K562 (cell line): ENCODE data around the gene NACAD. TPM values are rescaled to one million over a fixed set of nuclear protein-coding genes. Genes with fewer than 3 reads are reported as not detected.

Experiments
- ATAC-seq: fragments of 200-7000 bp; cut with Tn5 transposase; 3 replicates; pipeline ENCODE4 v1.9.1; 2020; ENCODE audit warnings: moderate library complexity
- BruUV-seq: library from RNA; stranded (reverse); fragments of 400-500 nt; replicated peaks from 2 replicates; lab custom pipeline; 2021; lab: Mats Ljungman, UMichigan
- CTCF ChIA-PET: fragments of 300-600 bp; formaldehyde crosslinking; extraction: SDS; loops from one replicate; lab custom pipeline; 2021; ENCODE audit warnings: low intra/inter-chr PET ratio; lab: Yijun Ruan, JAX
- POLR2A ChIA-PET: fragments of 300-600, 350-650 bp; sonication (Branson Sonifier 250); formaldehyde crosslinking; extraction: SDS; loops from one replicate; lab custom pipeline; 2021; ENCODE audit warnings: antibody characterized with exemption, inconsistent platforms; lab: Yijun Ruan, JAX
- DNase-seq, 4 experiments: peaks; one replicate each; pipeline versions ENCODE4 v3.0.0 to v3.0.0-alpha.2; 2011 to 2018; ENCODE audit warnings: low spot score in 3 of 4, mixed read lengths in 3 of 4; ENCODE audit errors: extremely low read depth in 1 of 4
- FAIRE-seq: peaks from 2 replicates; lab custom pipeline; 2011; peaks lifted over from hg19 to GRCh38; lab: Jason Lieb, UNC
- H2AFZ ChIP-seq: 2 replicates; pipeline ENCODE4 v1.6.0; 2011; ENCODE audit warnings: low read depth, low read length, control low read depth, inconsistent platforms
- H3K27ac ChIP-seq: fragments of 200-600 bp; 3 replicates; pipeline ENCODE4 v1.8.0; 2011; ENCODE audit warnings: low read depth, mild to moderate bottlenecking, control low read depth, inconsistent platforms, low read length, moderate library complexity, mixed read lengths; ENCODE audit errors: extremely low read depth
- H3K27me3 ChIP-seq, 2 experiments: fragments of 300-600 bp in 1 of 2; 2 replicates in 1 of 2; 3 replicates in 1 of 2; pipeline versions ENCODE4 v1.6.0 to v1.8.0; 2011; ENCODE audit warnings: inconsistent platforms in 2 of 2, low read length in 2 of 2, mild to moderate bottlenecking in 1 of 2, mixed read lengths in 1 of 2, moderate library complexity in 1 of 2; ENCODE audit not compliant: control insufficient read depth in 2 of 2, insufficient read depth in 2 of 2
- H3K36me3 ChIP-seq: fragments of 300-600 bp; 3 replicates; pipeline ENCODE4 v1.8.0; 2011; ENCODE audit warnings: mild to moderate bottlenecking, low read length, inconsistent platforms; ENCODE audit not compliant: control insufficient read depth, insufficient read depth
- H3K4me1 ChIP-seq, 2 experiments: fragments of 200-600 bp in 1 of 2; replicated peaks in 1 of 2; 2 replicates in 1 of 2; 3 replicates in 1 of 2; pipeline versions ENCODE4 v1.5.1 to v1.8.0; 2011; ENCODE audit warnings: inconsistent platforms in 2 of 2, low read length in 2 of 2, mild to moderate bottlenecking in 1 of 2, mixed read lengths in 1 of 2, moderate library complexity in 1 of 2; ENCODE audit not compliant: control insufficient read depth in 2 of 2, insufficient read depth in 2 of 2
- H3K4me2 ChIP-seq: 2 replicates; pipeline ENCODE4 v1.6.1; 2011; ENCODE audit warnings: low read length, control low read depth, inconsistent platforms, mixed read lengths; ENCODE audit not compliant: insufficient read depth
- H3K4me3 ChIP-seq: fragments of 200-600 bp; sonication (generic), shearing (Covaris generic); 2 replicates; pipeline ENCODE4 v1.5.1; 2016; ENCODE audit warnings: control low read depth, inconsistent platforms
- H3K79me2 ChIP-seq: fragments of 200-600 bp; 3 replicates; pipeline ENCODE4 v1.8.0; 2011; ENCODE audit warnings: low read length, inconsistent platforms; ENCODE audit not compliant: control insufficient read depth, insufficient read depth
- H3K9ac ChIP-seq, 2 experiments: 2 replicates each; pipeline versions ENCODE4 v1.6.0 to v1.6.1; 2011; ENCODE audit warnings: low read depth in 2 of 2, low read length in 2 of 2, control low read depth in 1 of 2, inconsistent platforms in 1 of 2, mild to moderate bottlenecking in 1 of 2, mixed read lengths in 1 of 2; ENCODE audit not compliant: insufficient read depth in 1 of 2
- H3K9me1 ChIP-seq: one replicate; pipeline ENCODE4 v1.6.0; 2011; ENCODE audit warnings: inconsistent platforms, mild to moderate bottlenecking, low read length, moderate library complexity; ENCODE audit not compliant: control insufficient read depth, insufficient read depth
- H3K9me3 ChIP-seq: replicated peaks from 2 replicates; pipeline ENCODE4 v1.5.1; 2011; ENCODE audit warnings: low read depth, low read length, inconsistent platforms; ENCODE audit not compliant: control insufficient read depth, insufficient read depth
- H4K20me1 ChIP-seq: replicated peaks from 2 replicates; pipeline ENCODE4 v1.6.1; 2011; ENCODE audit warnings: low read length, inconsistent platforms, mixed read lengths; ENCODE audit not compliant: control insufficient read depth, insufficient read depth
- ARID3A ChIP-seq: IDR thresholded peaks from 2 replicates; pipeline ENCODE4 v1.6.1; 2012; ENCODE audit warnings: low read depth, low read length, improper control_type of control experiment, borderline replicate concordance
- CBX5 ChIP-seq: IDR thresholded peaks from 2 replicates; pipeline ENCODE4 v1.6.1; 2014; ENCODE audit warnings: low read depth, borderline replicate concordance
- CTCF ChIP-seq, 3 experiments: IDR thresholded peaks in 2 of 3; conservative IDR thresholded peaks in 1 of 3; 2 replicates each; pipeline ENCODE4 v1.5.1; 2011 to 2012; ENCODE audit warnings: low read length in 3 of 3, mild to moderate bottlenecking in 3 of 3, control low read depth in 2 of 3, improper control_type of control experiment in 1 of 3, inconsistent platforms in 1 of 3, low read depth in 1 of 3, mixed read lengths in 1 of 3, moderate library complexity in 1 of 3; ENCODE audit not compliant: insufficient read depth in 2 of 3
- KLF10 ChIP-seq: fragments of 250-450 bp; sonication (Bioruptor Pico); IDR thresholded peaks from 2 replicates; pipeline ENCODE4 v1.6.1; 2021; ENCODE audit warnings: matching md5 sums
- POLR2A ChIP-seq: fragments of 450-650 bp; conservative IDR thresholded peaks from 2 replicates; pipeline ENCODE4 v1.6.1; 2016
- PYGO2 ChIP-seq: fragments of 450-650 bp; IDR thresholded peaks from 2 replicates; pipeline ENCODE4 v1.6.1; 2016; ENCODE audit warnings: mild to moderate bottlenecking, missing genetic modification characterization, moderate library complexity, missing compliant biosample characterization
- STAG1 ChIP-seq: sonication (generic); formaldehyde crosslinking; IDR thresholded peaks from 2 replicates; pipeline ENCODE4 v1.5.0; 2020; ENCODE audit warnings: missing genetic modification reagents, borderline replicate concordance
- ZBTB1 ChIP-seq: sonication (generic); formaldehyde crosslinking; IDR thresholded peaks from 2 replicates; pipeline ENCODE4 v1.8.1; 2023; ENCODE audit warnings: missing genetic modification reagents, low read depth, mild to moderate bottlenecking, borderline replicate concordance
- WGBS: fragments of 100-300 bp; shearing (Covaris generic); methylation state at CpG from one replicate; pipeline ENCODE4 v1.1.6; 2016; ENCODE audit warnings: low coverage, mixed read lengths; ENCODE audit not compliant: insufficient coverage; ENCODE audit errors: missing lambda C conversion rate; 5-methylcytosine and 5-hydroxymethylcytosine counted together
- in situ Hi-C: fragments of 300-500 bp; cut with MboI; formaldehyde crosslinking; loops from 4 replicates; pipeline ENCODE4 v1.15.0; 2018; ENCODE audit warnings: inconsistent platforms, mixed read lengths
- intact Hi-C: fragments of 100-400 bp; cut with micrococcal nuclease; formaldehyde crosslinking; loops from 2 replicates; pipeline ENCODE4 v1.14.2; 2022
- polyA plus RNA-seq, 8 experiments: library from polyadenylated mRNA; depleted of rRNA in 4 of 8; stranded (reverse) in 5 of 8; unstranded in 3 of 8; fragments of >200 nt; fragmentation: Nextera tagmentation in 2 of 8; fragmentation: Illumina TruSeq in 1 of 8; extraction: Ambion mirVana in 2 of 8; extraction: Trizol in 1 of 8; gene quantifications; 2 replicates each; pipeline versions ENCODE4 v1.2.1 to v1.2.3, GENCODE V29; 2011 to 2014; ENCODE audit warnings: inconsistent platforms in 1 of 8, missing spikeins in 1 of 8
- total RNA-seq, 7 experiments: library from RNA; depleted of rRNA in 6 of 7; stranded (reverse); fragments of >200 nt in 6 of 7; fragmentation: Illumina TruSeq in 2 of 7; extraction: Trizol in 2 of 7; gene quantifications; 2 replicates each; pipeline versions ENCODE4 v1.2.1 to v1.2.3, GENCODE V29; 2011 to 2021; ENCODE audit warnings: low replicate concordance in 1 of 7
- TF ChIP-seq, protein P1 (sequence below): fragments of 450-650 bp; IDR thresholded peaks from 2 replicates; pipeline ENCODE4 v1.6.1; 2016; ENCODE audit warnings: borderline replicate concordance
- TF ChIP-seq, protein P2 (sequence below): fragments of 450-650 bp; IDR thresholded peaks from 2 replicates; pipeline ENCODE4 v1.7.0; 2016; ENCODE audit warnings: borderline replicate concordance

The NACAD gene
- total and polyA plus RNA-seq, 9 of the 15 experiments (the other 6 are each of a cell fraction or from before 2014, with no cell fraction given): under 0.01 to 0.03 (median 0.02) TPM; not detected in 5

DNA sequence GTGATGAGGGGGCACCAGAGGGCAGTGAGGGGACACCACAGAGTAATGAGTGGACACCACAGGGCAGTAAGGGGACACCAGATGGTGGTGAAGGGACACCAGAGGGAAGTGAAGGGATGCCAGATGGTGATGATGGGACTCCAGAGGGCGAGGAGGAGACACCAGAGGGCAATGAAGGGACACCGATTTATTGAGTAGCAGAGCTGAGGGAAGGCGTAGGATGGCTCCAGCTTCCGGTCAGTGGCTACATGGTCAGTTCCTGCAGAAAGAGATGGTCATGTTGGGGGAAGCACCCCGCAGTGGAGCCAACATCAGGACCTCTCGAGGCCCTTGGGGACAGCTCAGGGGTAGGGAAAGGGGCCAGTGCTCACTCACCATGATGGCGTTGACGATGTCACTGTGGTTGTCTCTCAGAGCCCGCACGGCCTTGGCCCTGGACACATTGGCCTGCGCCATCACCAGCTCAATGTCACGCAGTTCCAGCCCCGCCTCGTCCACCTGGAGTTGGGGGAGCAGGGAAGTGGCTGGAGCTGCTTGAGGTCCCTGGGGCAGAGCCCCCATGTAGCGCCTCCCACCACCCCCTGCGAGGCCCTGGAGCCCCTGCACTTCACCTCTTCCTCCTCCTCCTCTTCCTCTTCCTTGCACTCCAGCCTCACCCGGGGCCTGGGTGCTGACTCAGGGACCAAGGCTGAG is 8.4 kb downstream of the NACAD start (continued):
- TF ChIP-seq CTCF (IDR thresholded peaks at IDR 0.05 in 2 of 3, conservative IDR thresholded peaks at IDR 0.05 in 1 of 3; ENCODE audit: insufficient read depth in 2 of 3, low read depth in 1 of 3, low read length in 3 of 3): peak in 1 of 3 experiments; percentile 29; a peak in 1 of 6 replicates

- no peaks in the 10 kb centered on the region for H3K27me3 ChIP-seq
- BruUV-seq: no TSS peak
- H3K4me3 ChIP-seq: no peak overlapping the region
- H3K79me2 ChIP-seq: no peaks in the 10 kb centered on the region
- H3K36me3 ChIP-seq: peaks cover 39% of the 10 kb centered on the region; the same call in 2 of the 3 replicates
- no peak overlapping the region for H3K9ac ChIP-seq
- peaks cover 4% of the 10 kb centered on the region; the same call in 1 of the 2 replicates for H4K20me1 ChIP-seq
- H3K9me1 ChIP-seq: no peaks in the 10 kb centered on the region
- POLR2A ChIA-PET: interaction anchor here (1.2 kb wide), 1 partner anchor 9 kb away, joined by 5 read pairs; no protein-coding TSS in a partner anchor
- in situ Hi-C loops: no loop called here
- 33% methylated on average over 8 of the region's 8 CpGs for WGBS
- no peak overlapping the region for H3K27ac ChIP-seq
- FAIRE-seq: no peak
- H3K9me3 ChIP-seq: no peaks in the 10 kb centered on the region
- H3K4me1 ChIP-seq: peaks cover 0 to 35% of the 10 kb centered on the region in 2 experiments; a peak in 1 of 5 replicates
- DNase-seq: peak in 2 of 4 experiments; percentile 24 to 48
- intact Hi-C loops: loop anchor here (1.0 to 10.0 kb wide), 2 partner anchors 58 to 103 kb away; partner anchors contain the start of gene MYO1G
- ATAC-seq: peak; percentile 55
- no peak overlapping the region for H2AFZ ChIP-seq
- CTCF ChIA-PET: interaction anchor here (0.8 to 3.0 kb wide), 3 partner anchors 58 to 101 kb away, joined by 3 to 17 read pairs (median 4); no protein-coding TSS in a partner anchor
- H3K4me2 ChIP-seq: no peak overlapping the region
- no peak for TF ChIP-seq ZBTB1 (CRISPR knock-in tag)
- TF ChIP-seq ARID3A: no peak
- no peak for TF ChIP-seq KLF10
- TF ChIP-seq, protein P1, sequence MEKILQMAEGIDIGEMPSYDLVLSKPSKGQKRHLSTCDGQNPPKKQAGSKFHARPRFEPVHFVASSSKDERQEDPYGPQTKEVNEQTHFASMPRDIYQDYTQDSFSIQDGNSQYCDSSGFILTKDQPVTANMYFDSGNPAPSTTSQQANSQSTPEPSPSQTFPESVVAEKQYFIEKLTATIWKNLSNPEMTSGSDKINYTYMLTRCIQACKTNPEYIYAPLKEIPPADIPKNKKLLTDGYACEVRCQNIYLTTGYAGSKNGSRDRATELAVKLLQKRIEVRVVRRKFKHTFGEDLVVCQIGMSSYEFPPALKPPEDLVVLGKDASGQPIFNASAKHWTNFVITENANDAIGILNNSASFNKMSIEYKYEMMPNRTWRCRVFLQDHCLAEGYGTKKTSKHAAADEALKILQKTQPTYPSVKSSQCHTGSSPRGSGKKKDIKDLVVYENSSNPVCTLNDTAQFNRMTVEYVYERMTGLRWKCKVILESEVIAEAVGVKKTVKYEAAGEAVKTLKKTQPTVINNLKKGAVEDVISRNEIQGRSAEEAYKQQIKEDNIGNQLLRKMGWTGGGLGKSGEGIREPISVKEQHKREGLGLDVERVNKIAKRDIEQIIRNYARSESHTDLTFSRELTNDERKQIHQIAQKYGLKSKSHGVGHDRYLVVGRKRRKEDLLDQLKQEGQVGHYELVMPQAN: no peak
- peak; percentile 32; the same call in 1 of the 2 replicates for TF ChIP-seq STAG1 (CRISPR knock-in tag)
- TF ChIP-seq POLR2A: peak; percentile 59
- TF ChIP-seq CBX5: no peak
- TF ChIP-seq PYGO2 (tag): no peak
- TF ChIP-seq, protein P2, sequence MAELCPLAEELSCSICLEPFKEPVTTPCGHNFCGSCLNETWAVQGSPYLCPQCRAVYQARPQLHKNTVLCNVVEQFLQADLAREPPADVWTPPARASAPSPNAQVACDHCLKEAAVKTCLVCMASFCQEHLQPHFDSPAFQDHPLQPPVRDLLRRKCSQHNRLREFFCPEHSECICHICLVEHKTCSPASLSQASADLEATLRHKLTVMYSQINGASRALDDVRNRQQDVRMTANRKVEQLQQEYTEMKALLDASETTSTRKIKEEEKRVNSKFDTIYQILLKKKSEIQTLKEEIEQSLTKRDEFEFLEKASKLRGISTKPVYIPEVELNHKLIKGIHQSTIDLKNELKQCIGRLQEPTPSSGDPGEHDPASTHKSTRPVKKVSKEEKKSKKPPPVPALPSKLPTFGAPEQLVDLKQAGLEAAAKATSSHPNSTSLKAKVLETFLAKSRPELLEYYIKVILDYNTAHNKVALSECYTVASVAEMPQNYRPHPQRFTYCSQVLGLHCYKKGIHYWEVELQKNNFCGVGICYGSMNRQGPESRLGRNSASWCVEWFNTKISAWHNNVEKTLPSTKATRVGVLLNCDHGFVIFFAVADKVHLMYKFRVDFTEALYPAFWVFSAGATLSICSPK: no peak
These were observed 10.6 kb downstream of the NACAD start for GRCh38 chr7:45078125-45078681.
